PFSK-1 (cell line): ENCODE measurements around the gene AQP1. TPM values are rescaled to one million over a fixed set of nuclear protein-coding genes. Genes with fewer than 3 reads are reported as not detected.

ENCODE experiments used
- FOXP2 ChIP-seq: optimal IDR thresholded peaks from 2 replicates; pipeline ENCODE3; 2011; ENCODE audit warnings: borderline replicate concordance, control low read depth, inconsistent platforms; ENCODE audit not compliant: insufficient read depth; ENCODE audit errors: extremely low read length, extremely low read depth
- POLR2AphosphoS5 ChIP-seq: IDR thresholded peaks from 2 replicates; pipeline ENCODE4 v1.6.1; 2012; ENCODE audit warnings: low read depth, mild to moderate bottlenecking, control low read depth, low read length, moderate library complexity
- REST ChIP-seq, 2 experiments: IDR thresholded peaks; 2 replicates each; pipeline versions ENCODE4 v1.6.1 to v1.8.0; 2011 to 2012; ENCODE audit warnings: low read depth in 2 of 2, low read length in 2 of 2, control low read depth in 1 of 2, inconsistent platforms in 1 of 2, mild to moderate bottlenecking in 1 of 2, moderate library complexity in 1 of 2; ENCODE audit not compliant: insufficient read depth in 1 of 2
- SIN3A ChIP-seq: IDR thresholded peaks from 2 replicates; pipeline ENCODE4 v1.6.1; 2012; ENCODE audit warnings: mild to moderate bottlenecking, low read length, moderate library complexity, borderline replicate concordance; ENCODE audit not compliant: insufficient read depth
- TAF1 ChIP-seq: IDR thresholded peaks from 2 replicates; pipeline ENCODE4 v1.6.1; 2012; ENCODE audit warnings: low read length, control low read depth, borderline replicate concordance; ENCODE audit not compliant: insufficient read depth
- polyA plus RNA-seq: library from polyadenylated mRNA; unstranded; fragments of >200 nt; gene quantifications from one replicate; pipeline ENCODE4 v1.2.1, GENCODE V29; 2012; ENCODE audit warnings: low read depth, missing spikeins; ENCODE audit not compliant: insufficient read length

Gene AQP1
- polyA plus RNA-seq, result 0.65 TPM

GRCh38 chr7:30911561-30911969 is at the start of gene AQP1:
AQP1 (plus strand) TSS chr7:30911853; CDS start chr7:30911910, 57 bp downstream.
- no peak for TF ChIP-seq POLR2AphosphoS5
- no peak for TF ChIP-seq SIN3A
- TF ChIP-seq FOXP2, result no peak
- TF ChIP-seq REST (IDR thresholded peaks at IDR 0.05; ENCODE audit: insufficient read depth in 1 of 2, low read depth in 2 of 2, low read length in 2 of 2), result no peak
- no peak for TF ChIP-seq TAF1

- TF ChIP-seq SIN3A (no peak), REST (IDR thresholded peaks at IDR 0.05; ENCODE audit: insufficient read depth in 1 of 2, low read depth in 2 of 2, low read length in 2 of 2) (no peak), FOXP2 (no peak), POLR2AphosphoS5 (no peak), TAF1 (no peak)
These were observed 48.5 kb upstream of the AQP1 start for GRCh38 chr7:30862995-30863705.

GRCh38 chr7:30863706-30864035 is 48.0 kb upstream of the AQP1 start:
- TF ChIP-seq TAF1 (no peak), FOXP2 (no peak)

DNA sequence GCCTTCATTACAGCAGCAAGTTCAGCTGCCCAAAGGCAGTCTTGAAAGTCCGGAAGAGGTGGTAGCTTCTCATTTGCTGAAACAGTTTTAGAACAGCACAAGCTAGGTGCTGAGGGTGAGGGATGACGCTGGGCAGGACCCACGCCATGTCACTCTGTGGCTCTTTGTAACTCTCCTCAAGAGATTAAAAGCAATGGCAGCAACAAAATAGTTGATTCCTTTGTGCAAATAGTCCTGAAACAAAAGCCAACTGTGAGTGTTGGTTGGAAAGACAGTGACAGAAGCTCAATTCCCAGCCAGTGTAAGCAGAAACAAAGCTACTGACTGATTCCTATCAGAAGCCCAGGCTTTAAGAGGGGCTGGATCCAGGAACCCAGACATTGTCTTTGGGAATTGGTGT is 47.6 kb upstream of the AQP1 start:
- no peak for TF ChIP-seq REST (IDR thresholded peaks at IDR 0.05; ENCODE audit: insufficient read depth in 1 of 2, low read depth in 2 of 2, low read length in 2 of 2)
- TF ChIP-seq TAF1, result no peak
- TF ChIP-seq SIN3A, result no peak
- TF ChIP-seq FOXP2, result no peak
- TF ChIP-seq POLR2AphosphoS5, result no peak

- TF ChIP-seq POLR2AphosphoS5 (no peak), FOXP2 (no peak), SIN3A (no peak), TAF1 (no peak), REST (IDR thresholded peaks at IDR 0.05; ENCODE audit: insufficient read depth in 1 of 2, low read depth in 2 of 2, low read length in 2 of 2) (no peak)
These were observed 46.6 kb upstream of the AQP1 start for GRCh38 chr7:30865076-30865475.
